ENCODE measurements around the gene ANTXRL. TPM values are rescaled to one million over a fixed set of nuclear protein-coding genes. Genes with fewer than 3 reads are reported as not detected.
"Not testable (repeated sequence)": the region's sequence is repeated elsewhere in the genome, so short reads cannot be mapped to it uniquely, and the experiment has no call there.

The ANTXRL gene
- total RNA-seq, 1 donor from 2014 or later: not detected

DNA sequence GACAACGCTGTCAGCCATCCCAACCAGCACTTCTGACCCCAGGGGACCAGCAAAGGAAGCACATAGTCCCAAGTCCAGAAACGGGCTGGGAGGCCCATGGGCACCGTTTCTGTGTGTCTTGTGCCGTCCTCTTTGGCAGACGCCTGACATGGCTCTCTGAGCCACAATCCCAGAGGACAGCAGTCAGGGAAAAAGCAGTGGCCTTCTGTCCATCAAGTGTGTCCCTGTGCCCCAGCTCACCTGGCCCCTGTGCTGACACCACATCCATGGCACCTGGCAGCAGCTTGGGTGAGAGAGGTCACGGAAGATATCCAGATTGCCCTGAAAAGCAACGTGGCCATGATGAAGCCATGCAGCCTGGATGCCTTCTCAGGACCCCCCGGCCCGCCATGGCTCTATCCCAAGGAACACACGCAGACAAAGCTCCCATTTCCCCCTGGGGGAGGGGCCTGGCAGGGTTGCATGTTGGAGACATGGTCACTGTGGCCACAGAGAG is 38.1 kb upstream of the ANTXRL start:
- ATAC-seq (ENCODE audit: low read depth) (no peak), DNase-seq (no peak)
- no peaks in the 10 kb centered on the region for H3K9me3 Mint-ChIP-seq
- H3K4me3 Mint-ChIP-seq: no peak overlapping the region
- no peaks in the 10 kb centered on the region for H3K4me1 Mint-ChIP-seq
- POLR2A ChIA-PET: no interaction called here
- intact Hi-C loops (cut with micrococcal nuclease): no loop called here
- TF ChIP-seq CTCF (IDR thresholded peaks at IDR 0.05): no peak
- H3K27me3 Mint-ChIP-seq: no peaks in the 10 kb centered on the region
- CTCF ChIA-PET: no interaction called here
- H3K27ac Mint-ChIP-seq: no peak overlapping the region
- H3K36me3 Mint-ChIP-seq (ENCODE audit: low read depth): no peaks in the 10 kb centered on the region

- H3K27me3 Mint-ChIP-seq; intact Hi-C loops (cut with micrococcal nuclease); H3K9me3 Mint-ChIP-seq; CTCF ChIA-PET; H3K4me3 Mint-ChIP-seq; H3K4me1 Mint-ChIP-seq; H3K36me3 Mint-ChIP-seq (ENCODE audit: low read depth); DNase-seq; H3K27ac Mint-ChIP-seq; ATAC-seq (ENCODE audit: low read depth): not testable (repeated sequence)
- POLR2A ChIA-PET: interaction anchor here (0.7 kb wide), 1 partner anchor 533 kb away, joined by 3 read pairs; no protein-coding TSS in a partner anchor
Observed at GRCh38 chr10:46249617-46250344, 37.0 kb upstream of the ANTXRL start.

DNA sequence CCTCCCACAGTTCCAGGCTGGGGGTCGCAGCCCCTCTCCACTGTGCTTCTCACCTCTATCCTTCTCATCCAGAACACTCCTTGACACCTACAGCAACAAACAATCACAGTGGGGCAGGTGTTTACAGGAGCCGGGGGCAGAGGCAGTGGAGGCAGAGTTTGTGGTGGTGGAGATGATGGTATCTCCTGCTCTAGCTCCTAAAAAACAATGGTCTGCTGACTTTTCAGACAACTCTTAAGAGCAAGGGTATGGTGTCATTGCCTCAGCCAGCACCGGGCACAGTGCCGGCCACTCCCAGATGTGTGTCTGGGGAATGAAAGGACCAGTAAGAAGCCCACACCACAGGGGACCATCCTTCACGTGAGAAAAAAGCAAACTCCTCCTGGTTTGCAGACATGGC is 36.3 kb upstream of the ANTXRL start:
- TF ChIP-seq CTCF (IDR thresholded peaks at IDR 0.05): no peak
- ATAC-seq (ENCODE audit: low read depth) (no peak), DNase-seq (no peak)
- Mint-ChIP-seq H3K27ac (no peak overlapping the region), H3K4me3 (no peak overlapping the region), H3K36me3 (ENCODE audit: low read depth) (no peaks in the 10 kb centered on the region), H3K9me3 (no peaks in the 10 kb centered on the region), H3K4me1 (no peaks in the 10 kb centered on the region), H3K27me3 (no peaks in the 10 kb centered on the region)
- intact Hi-C loops (cut with micrococcal nuclease): no loop called here
- POLR2A ChIA-PET: no interaction called here
- CTCF ChIA-PET: no interaction called here

GRCh38 chr10:46250898-46251856 is 35.6 kb upstream of the ANTXRL start:
- peak; percentile 13 for DNase-seq
- TF ChIP-seq CTCF (IDR thresholded peaks at IDR 0.05): no peak
- H3K27ac Mint-ChIP-seq: no peak overlapping the region
- intact Hi-C loops (cut with micrococcal nuclease): no loop called here
- H3K36me3 Mint-ChIP-seq (ENCODE audit: low read depth): no peaks in the 10 kb centered on the region
- H3K27me3 Mint-ChIP-seq: peaks cover 2% of the 10 kb centered on the region
- H3K4me1 Mint-ChIP-seq: peaks cover 2% of the 10 kb centered on the region
- H3K9me3 Mint-ChIP-seq: no peaks in the 10 kb centered on the region
- ATAC-seq (ENCODE audit: low read depth): no peak
- ChIA-PET POLR2A (no interaction called here), CTCF (no interaction called here)
- no peak overlapping the region for H3K4me3 Mint-ChIP-seq

- no peak overlapping the region for H3K27ac Mint-ChIP-seq
- POLR2A ChIA-PET: no interaction called here
- CTCF ChIA-PET: no interaction called here
- no peaks in the 10 kb centered on the region for H3K9me3 Mint-ChIP-seq
- no peaks in the 10 kb centered on the region for H3K36me3 Mint-ChIP-seq (ENCODE audit: low read depth)
- DNase-seq (no peak), ATAC-seq (ENCODE audit: low read depth) (no peak)
- intact Hi-C loops (cut with micrococcal nuclease): no loop called here
- H3K4me1 Mint-ChIP-seq: peaks cover 2% of the 10 kb centered on the region
- TF ChIP-seq CTCF (IDR thresholded peaks at IDR 0.05): no peak
- peaks cover 2% of the 10 kb centered on the region for H3K27me3 Mint-ChIP-seq
- H3K4me3 Mint-ChIP-seq: no peak overlapping the region
Observed at GRCh38 chr10:46251857-46252847, 34.6 kb upstream of the ANTXRL start.
